Body of pancreas (tissue), 4 donors: ENCODE measurements around the gene PBX1. TPM values are rescaled to one million over a fixed set of nuclear protein-coding genes. Genes with fewer than 3 reads are reported as not detected.

Source experiments
- ATAC-seq: fragments of 150-250 bp; one replicate; pipeline ENCODE4 v1.9.1; 2016
- DNase-seq, 4 donors: peaks; one replicate each; pipeline ENCODE4 v3.0.0-alpha.2; 2019
- H3K27ac ChIP-seq, 4 donors: fragments of 200-600 bp; sonication (generic); 1 replicate in 3 of 4; 2 replicates in 1 of 4; pipeline versions ENCODE4 v1.5.1 to v1.6.1; 2016 to 2019; ENCODE audit warnings: mild to moderate bottlenecking in 1 of 4, mixed read lengths in 1 of 4, moderate library complexity in 1 of 4
- H3K27me3 ChIP-seq, 2 donors: fragments of 200-600 bp; sonication (generic); one replicate each; pipeline ENCODE4 v1.6.0; 2016; ENCODE audit warnings: mild to moderate bottlenecking in 1 of 2
- H3K36me3 ChIP-seq, 2 donors: fragments of 200-600 bp; sonication (generic); replicated peaks in 1 of 2; 2 replicates each; pipeline ENCODE4 v1.5.1; 2016; ENCODE audit warnings: low read depth in 2 of 2; ENCODE audit not compliant: insufficient read depth in 1 of 2
- H3K4me1 ChIP-seq: fragments of 200-600 bp; sonication (generic); one replicate; pipeline ENCODE4 v1.6.0; 2016
- H3K4me3 ChIP-seq, 2 donors: fragments of 200-600 bp; sonication (generic); 1 replicate in 1 of 2; 2 replicates in 1 of 2; pipeline ENCODE4 v1.5.1; 2016 to 2019
- H3K9me3 ChIP-seq, 3 donors: fragments of 200-600 bp; sonication (generic); 1 replicate in 2 of 3; 2 replicates in 1 of 3; pipeline ENCODE4 v1.5.1; 2016
- POLR2A ChIP-seq, 3 donors: fragments of 450-650 bp; IDR thresholded peaks; one replicate each; pipeline ENCODE4 v1.6.1; 2016; ENCODE audit warnings: antibody characterized with exemption in 3 of 3, mild to moderate bottlenecking in 2 of 3
- whole genome bisulfite sequencing, 2 donors: methylation state at CpG; one replicate each; pipeline ENCODE4 v1.1.5; 2017; 5-methylcytosine and 5-hydroxymethylcytosine counted together
- intact Hi-C: fragments of 100-400 bp; cut with DNase I; formaldehyde crosslinking; loops from one replicate; pipeline ENCODE4 v1.15.1; 2023
- total RNA-seq, 2 donors: library from RNA; depleted of rRNA; stranded (reverse); fragments of >200 nt; gene quantifications; one replicate each; pipeline ENCODE4 v1.1.0, GENCODE V29; 2016
- TF ChIP-seq, protein P1 (sequence below), 7 experiments: fragments of 450-650 bp in 4 of 7; fragments of 200-600 bp in 3 of 7; sonication (generic) in 3 of 7; IDR thresholded peaks; one replicate each; pipeline ENCODE4 v1.5.1; 2016 to 2019; ENCODE audit warnings: antibody characterized with exemption in 7 of 7

PBX1 gene
- total RNA-seq, 2 donors from 2014 or later = 83.1 to 111 TPM

DNA sequence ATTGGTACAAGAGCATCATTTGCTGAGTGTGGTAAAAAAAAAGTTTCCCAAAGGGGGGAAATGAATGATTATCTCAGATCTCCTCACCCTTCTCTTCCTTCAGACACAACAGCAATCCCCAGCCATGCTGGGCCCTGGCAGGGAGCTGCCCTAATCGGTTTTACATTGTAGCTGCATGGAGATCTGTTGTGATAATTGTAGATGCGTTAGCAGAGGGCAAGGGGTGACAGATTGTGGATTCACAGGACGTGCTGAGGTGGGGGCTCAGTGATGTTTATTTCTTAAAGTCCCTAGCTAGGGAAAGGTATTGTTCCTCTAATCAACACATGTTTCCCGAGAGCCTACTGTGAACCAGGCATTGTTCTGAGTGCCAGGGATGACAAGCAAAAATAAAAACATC lies 304.1 kb downstream of the PBX1 start:
- Histone ChIP-seq H3K4me3 (no peak overlapping the region), H3K27ac (no peak overlapping the region), H3K4me1 (no peaks in the 10 kb centered on the region), H3K36me3 (no peaks in the 10 kb centered on the region), H3K9me3 (no peaks in the 10 kb centered on the region), H3K27me3 (no peaks in the 10 kb centered on the region)
- no peak for ATAC-seq
- TF ChIP-seq POLR2A (IDR thresholded peaks at IDR 0.05) = no peak
- TF ChIP-seq, protein P1, sequence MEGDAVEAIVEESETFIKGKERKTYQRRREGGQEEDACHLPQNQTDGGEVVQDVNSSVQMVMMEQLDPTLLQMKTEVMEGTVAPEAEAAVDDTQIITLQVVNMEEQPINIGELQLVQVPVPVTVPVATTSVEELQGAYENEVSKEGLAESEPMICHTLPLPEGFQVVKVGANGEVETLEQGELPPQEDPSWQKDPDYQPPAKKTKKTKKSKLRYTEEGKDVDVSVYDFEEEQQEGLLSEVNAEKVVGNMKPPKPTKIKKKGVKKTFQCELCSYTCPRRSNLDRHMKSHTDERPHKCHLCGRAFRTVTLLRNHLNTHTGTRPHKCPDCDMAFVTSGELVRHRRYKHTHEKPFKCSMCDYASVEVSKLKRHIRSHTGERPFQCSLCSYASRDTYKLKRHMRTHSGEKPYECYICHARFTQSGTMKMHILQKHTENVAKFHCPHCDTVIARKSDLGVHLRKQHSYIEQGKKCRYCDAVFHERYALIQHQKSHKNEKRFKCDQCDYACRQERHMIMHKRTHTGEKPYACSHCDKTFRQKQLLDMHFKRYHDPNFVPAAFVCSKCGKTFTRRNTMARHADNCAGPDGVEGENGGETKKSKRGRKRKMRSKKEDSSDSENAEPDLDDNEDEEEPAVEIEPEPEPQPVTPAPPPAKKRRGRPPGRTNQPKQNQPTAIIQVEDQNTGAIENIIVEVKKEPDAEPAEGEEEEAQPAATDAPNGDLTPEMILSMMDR (IDR thresholded peaks at IDR 0.05) = no peak
- 66 to 72% methylated on average over 4 of the region's 4 CpGs for WGBS, 2 donors
- DNase-seq = no peak
- intact Hi-C loops = no loop called here

DNA sequence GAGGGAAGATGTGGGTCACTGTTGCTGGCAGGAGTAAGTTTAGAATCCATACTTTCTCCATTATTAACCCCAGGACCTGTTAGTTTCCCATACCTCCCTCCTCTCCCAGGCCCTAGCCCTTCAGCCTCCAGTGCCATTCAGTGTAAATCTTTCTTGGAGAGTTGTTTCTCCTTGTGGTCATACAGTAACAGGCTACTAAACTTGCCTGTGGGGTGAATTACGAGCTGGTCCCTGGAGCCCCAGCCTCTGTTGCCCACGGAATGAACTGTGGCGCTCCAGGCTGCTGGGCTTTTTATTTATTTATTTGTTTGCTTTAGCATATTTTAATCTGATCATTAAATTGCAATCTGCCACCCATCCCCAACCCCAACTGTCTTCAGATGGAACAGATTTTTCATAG lies 305.2 kb downstream of the PBX1 start:
- H3K4me1 ChIP-seq = no peaks in the 10 kb centered on the region
- TF ChIP-seq POLR2A (IDR thresholded peaks at IDR 0.05) = no peak
- TF ChIP-seq, protein P1 (IDR thresholded peaks at IDR 0.05) = no peak
- no peak overlapping the region for H3K4me3 ChIP-seq
- 82 to 93% methylated on average over 3 of the region's 3 CpGs for WGBS, 2 donors
- ATAC-seq (no peak), DNase-seq (no peak)
- no peaks in the 10 kb centered on the region for H3K36me3 ChIP-seq
- no peak overlapping the region for H3K27ac ChIP-seq
- intact Hi-C loops = no loop called here
- no peaks in the 10 kb centered on the region for H3K27me3 ChIP-seq
- no peaks in the 10 kb centered on the region for H3K9me3 ChIP-seq

DNA sequence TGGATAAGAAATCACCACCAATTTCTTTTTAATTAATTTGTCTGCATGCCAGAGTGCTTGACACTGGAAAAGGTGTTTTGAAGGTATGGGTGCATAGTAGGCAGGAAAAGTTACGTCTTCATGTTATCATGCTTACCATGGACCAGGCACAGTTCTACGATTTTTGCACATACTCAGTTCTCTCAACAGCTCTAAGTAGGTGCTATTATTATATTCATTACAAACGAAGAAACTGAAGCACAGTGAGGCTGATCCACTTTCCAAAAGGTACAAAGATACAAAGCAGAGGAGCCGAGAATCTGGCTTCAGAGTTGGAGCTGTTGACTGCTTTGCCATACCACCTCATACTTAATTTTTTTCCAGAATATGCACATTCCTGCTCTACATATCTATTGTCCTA lies 306.4 kb downstream of the PBX1 start:
- H3K36me3 ChIP-seq = no peaks in the 10 kb centered on the region
- ATAC-seq (no peak), DNase-seq (no peak)
- no peaks in the 10 kb centered on the region for H3K27me3 ChIP-seq
- no peaks in the 10 kb centered on the region for H3K9me3 ChIP-seq
- intact Hi-C loops = no loop called here
- TF ChIP-seq, protein P1 (IDR thresholded peaks at IDR 0.05) = no peak
- no peak for TF ChIP-seq POLR2A (IDR thresholded peaks at IDR 0.05)
- no peak overlapping the region for H3K4me3 ChIP-seq
- 73 to 79% methylated on average over 4 of the region's 4 CpGs for WGBS, 2 donors
- no peak overlapping the region for H3K27ac ChIP-seq
- H3K4me1 ChIP-seq = no peaks in the 10 kb centered on the region

DNA sequence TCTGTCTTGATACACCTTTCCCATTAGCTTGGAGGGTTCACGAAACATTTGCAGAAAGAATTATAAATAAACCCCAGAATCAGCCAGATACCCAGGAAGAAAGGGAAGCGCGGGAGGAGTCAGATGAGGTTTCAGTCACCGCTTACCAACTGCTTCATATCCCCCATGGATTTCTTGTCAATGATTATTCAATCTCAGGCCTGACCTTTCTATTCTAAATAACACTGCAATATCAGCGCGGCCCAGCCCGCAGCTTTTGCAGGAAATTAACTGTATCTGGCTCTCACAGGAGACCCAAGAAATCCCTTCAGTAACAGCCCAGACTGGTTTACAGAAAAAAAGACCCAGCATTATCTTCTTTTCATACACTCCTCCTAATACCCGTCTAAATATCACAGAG lies 308.6 kb downstream of the PBX1 start:
- Histone ChIP-seq H3K27ac (no peak overlapping the region), H3K27me3 (no peaks in the 10 kb centered on the region), H3K4me3 (no peak overlapping the region), H3K4me1 (no peaks in the 10 kb centered on the region), H3K9me3 (no peaks in the 10 kb centered on the region), H3K36me3 (no peaks in the 10 kb centered on the region)
- no peak for TF ChIP-seq POLR2A (IDR thresholded peaks at IDR 0.05)
- TF ChIP-seq, protein P1 (IDR thresholded peaks at IDR 0.05) = no peak
- 65 to 71% methylated on average over 8 of the region's 8 CpGs for WGBS, 2 donors
- intact Hi-C loops = no loop called here
- ATAC-seq (no peak), DNase-seq (no peak)

DNA sequence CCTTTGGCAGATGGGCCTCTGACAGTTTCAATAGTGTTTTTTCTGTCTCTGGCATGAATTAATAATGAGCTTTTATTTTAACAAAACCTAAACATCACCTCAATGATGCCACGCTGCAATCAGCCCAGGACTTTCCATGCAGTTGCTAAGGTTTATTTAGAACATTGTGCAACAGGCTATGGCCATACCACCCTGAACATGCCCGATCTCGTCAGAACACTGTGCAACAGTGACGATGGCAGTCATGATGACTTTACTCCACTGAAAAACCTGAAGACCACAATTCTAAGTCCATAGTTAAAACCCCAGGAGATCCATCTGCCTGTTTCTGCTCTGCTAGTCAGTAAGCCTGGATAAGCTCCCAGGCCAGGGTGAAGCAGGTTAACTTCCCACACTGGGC lies 310.0 kb downstream of the PBX1 start:
- H3K4me1 ChIP-seq = no peaks in the 10 kb centered on the region
- TF ChIP-seq POLR2A (IDR thresholded peaks at IDR 0.05) = no peak
- TF ChIP-seq, protein P1 (IDR thresholded peaks at IDR 0.05) = no peak
- no peaks in the 10 kb centered on the region for H3K27me3 ChIP-seq
- DNase-seq (no peak), ATAC-seq (no peak)
- no peak overlapping the region for H3K4me3 ChIP-seq
- no peaks in the 10 kb centered on the region for H3K36me3 ChIP-seq
- intact Hi-C loops = no loop called here
- no peaks in the 10 kb centered on the region for H3K9me3 ChIP-seq
- no peak overlapping the region for H3K27ac ChIP-seq
- 96 to 99% methylated on average over 4 of the region's 4 CpGs for WGBS, 2 donors
